HepG2 (cell line): ENCODE data around the gene FAM53B. TPM values are rescaled to one million over a fixed set of nuclear protein-coding genes. Genes with fewer than 3 reads are reported as not detected.

Experiments
- ATAC-seq: fragments of 200-7000 bp; cut with Tn5 transposase; 3 replicates; pipeline ENCODE4 v1.9.1; 2020; ENCODE audit warnings: mild to moderate bottlenecking, moderate library complexity
- BruUV-seq: library from RNA; stranded (reverse); fragments of 400-500 nt; replicated peaks from 2 replicates; lab custom pipeline; 2021; lab: Mats Ljungman, UMichigan
- CTCF ChIA-PET: fragments of 300-600 bp; formaldehyde crosslinking; extraction: SDS; loops from one replicate; lab custom pipeline; 2021; ENCODE audit warnings: low total read pairs, inconsistent platforms, low intra/inter-chr PET ratio; lab: Yijun Ruan, JAX
- POLR2A ChIA-PET: fragments of 350-600 bp; sonication (Branson Sonifier 250); formaldehyde crosslinking; loops from one replicate; lab custom pipeline; 2020; ENCODE audit warnings: antibody characterized with exemption, inconsistent platforms; lab: Yijun Ruan, JAX
- DNase-seq: peaks from one replicate; pipeline ENCODE4 v3.0.0-alpha.2; 2015; ENCODE audit warnings: low spot score
- FAIRE-seq: peaks from 3 replicates; lab custom pipeline; 2011; peaks lifted over from hg19 to GRCh38; lab: Jason Lieb, UNC
- H2AFZ ChIP-seq: one replicate; pipeline ENCODE4 v1.6.1; 2011; ENCODE audit warnings: low read length, inconsistent platforms
- H3K27ac ChIP-seq: fragments of 300-600 bp; 3 replicates; pipeline ENCODE4 v1.8.0; 2011; ENCODE audit warnings: mixed run types, mild to moderate bottlenecking, mixed read lengths, low read length, inconsistent platforms; ENCODE audit not compliant: insufficient read depth; ENCODE audit errors: extremely low read length
- H3K27me3 ChIP-seq, 2 experiments: fragments of 200-600 bp in 1 of 2; 2 replicates in 1 of 2; 3 replicates in 1 of 2; pipeline versions ENCODE4 v1.6.0 to v1.8.0; 2011; ENCODE audit warnings: low read length in 2 of 2, mild to moderate bottlenecking in 2 of 2, moderate library complexity in 2 of 2, inconsistent platforms in 1 of 2; ENCODE audit not compliant: insufficient read depth in 2 of 2, control insufficient read depth in 1 of 2
- H3K36me3 ChIP-seq, 2 experiments: fragments of 200-600 bp in 1 of 2; replicated peaks in 1 of 2; 2 replicates in 1 of 2; 3 replicates in 1 of 2; pipeline versions ENCODE4 v1.5.1 to v1.8.0; 2011; ENCODE audit warnings: low read length in 2 of 2, inconsistent platforms in 1 of 2; ENCODE audit not compliant: insufficient read depth in 2 of 2, control insufficient read depth in 1 of 2
- H3K4me1 ChIP-seq: 2 replicates; pipeline ENCODE4 v1.5.1; 2012; ENCODE audit warnings: low read length, inconsistent platforms; ENCODE audit not compliant: insufficient read depth
- H3K4me2 ChIP-seq: 2 replicates; pipeline ENCODE4 v1.6.0; 2011; ENCODE audit warnings: low read depth, low read length, inconsistent platforms
- H3K4me3 ChIP-seq, 3 experiments: fragments of 200-600 bp in 1 of 3; sonication (generic), shearing (Covaris generic) in 1 of 3; replicated peaks in 1 of 3; 2 replicates each; pipeline ENCODE4 v1.5.1; 2011 to 2016; ENCODE audit warnings: low read length in 3 of 3, inconsistent platforms in 2 of 3, low read depth in 2 of 3, mild to moderate bottlenecking in 2 of 3, control low read depth in 1 of 3, mixed read lengths in 1 of 3; ENCODE audit not compliant: insufficient read depth in 1 of 3
- H3K79me2 ChIP-seq: one replicate; pipeline ENCODE4 v1.6.1; 2011; ENCODE audit warnings: low read length, inconsistent platforms; ENCODE audit not compliant: insufficient read depth
- H3K9ac ChIP-seq: 2 replicates; pipeline ENCODE4 v1.6.0; 2011; ENCODE audit warnings: mild to moderate bottlenecking, low read depth, low read length, inconsistent platforms; ENCODE audit not compliant: insufficient read depth
- H3K9me3 ChIP-seq: 2 replicates; pipeline ENCODE4 v1.5.1; 2012; ENCODE audit warnings: mild to moderate bottlenecking, low read length
- H4K20me1 ChIP-seq: 2 replicates; pipeline ENCODE4 v1.6.0; 2011; ENCODE audit warnings: inconsistent platforms, mild to moderate bottlenecking, low read length, moderate library complexity; ENCODE audit not compliant: insufficient read depth
- BRF2 ChIP-seq: sonication (generic); formaldehyde crosslinking; IDR thresholded peaks from 2 replicates; pipeline ENCODE4 v1.8.1; 2022; ENCODE audit warnings: mild to moderate bottlenecking, missing genetic modification reagents
- CREM ChIP-seq, 2 experiments: sonication (generic) in 1 of 2; formaldehyde crosslinking in 1 of 2; IDR thresholded peaks; 2 replicates each; pipeline versions ENCODE4 v1.4.0 to v1.6.1; 2016 to 2020; ENCODE audit warnings: antibody characterized with exemption in 1 of 2, mild to moderate bottlenecking in 1 of 2, missing genetic modification reagents in 1 of 2
- HINFP ChIP-seq: sonication (generic); formaldehyde crosslinking; IDR thresholded peaks from 2 replicates; pipeline ENCODE4 v1.4.0; 2020; ENCODE audit warnings: low read depth, mild to moderate bottlenecking, missing genetic modification reagents
- IKZF5 ChIP-seq: IDR thresholded peaks from 2 replicates; pipeline ENCODE4 v1.6.1; 2018; ENCODE audit warnings: missing genetic modification reagents, mild to moderate bottlenecking, missing compliant biosample characterization
- MLX ChIP-seq: IDR thresholded peaks from 2 replicates; pipeline ENCODE4 v1.6.1; 2016
- MTF2 ChIP-seq: sonication (generic); formaldehyde crosslinking; IDR thresholded peaks from 2 replicates; pipeline ENCODE4 v1.5.0; 2020; ENCODE audit warnings: missing genetic modification reagents, borderline replicate concordance
- NFATC3 ChIP-seq: sonication (generic); formaldehyde crosslinking; IDR thresholded peaks from 2 replicates; pipeline ENCODE4 v1.5.1; 2020; ENCODE audit warnings: mild to moderate bottlenecking, missing genetic modification reagents
- RORA ChIP-seq: sonication (generic); formaldehyde crosslinking; IDR thresholded peaks from 2 replicates; pipeline ENCODE4 v1.5.0; 2020; ENCODE audit warnings: mild to moderate bottlenecking, missing genetic modification reagents, moderate library complexity
- ZSCAN31 ChIP-seq: sonication (generic); formaldehyde crosslinking; IDR thresholded peaks from 2 replicates; pipeline ENCODE4 v1.5.0; 2020; ENCODE audit warnings: low read depth, mild to moderate bottlenecking, missing genetic modification reagents
- WGBS: methylation state at CpG from one replicate; pipeline ENCODE4 v1.1.6; 2017; ENCODE audit warnings: low lambda C conversion rate; 5-methylcytosine and 5-hydroxymethylcytosine counted together
- in situ Hi-C: cut with HindIII; loops from 2 replicates; pipeline ENCODE4 v1.10.0; 2017; ENCODE audit warnings: low pct_unique_long_range_greater_than_20kb; ENCODE audit not compliant: extremely low pct_ligation_motif_present
- intact Hi-C: fragments of 100-400 bp; cut with micrococcal nuclease; formaldehyde crosslinking; loops from one replicate; pipeline ENCODE4 v1.10.0; 2022; ENCODE audit not compliant: unreplicated experiment
- polyA plus RNA-seq, 8 experiments: library from polyadenylated mRNA; depleted of rRNA in 3 of 8; stranded (reverse) in 7 of 8; unstranded in 1 of 8; fragments of >200 nt; fragmentation: Illumina TruSeq in 4 of 8; extraction: Trizol in 4 of 8; gene quantifications; 2 replicates each; pipeline versions ENCODE4 v1.2.1 to v1.2.3, GENCODE V29; 2011 to 2016; ENCODE audit warnings: low read depth in 4 of 8, missing spikeins in 1 of 8, mixed read lengths in 1 of 8; ENCODE audit not compliant: insufficient read depth in 1 of 8
- total RNA-seq, 5 experiments: library from RNA; depleted of rRNA; stranded (reverse); fragments of >200 nt; fragmentation: Illumina TruSeq; extraction: Trizol; gene quantifications; 2 replicates each; pipeline ENCODE4 v1.2.3, GENCODE V29; 2016; ENCODE audit warnings: low read depth in 1 of 5

Gene FAM53B
- total and polyA plus RNA-seq, 2 of the 13 experiments (the other 11 are each of a cell fraction or from before 2014, with no cell fraction given), result 6.4 to 19.3 TPM

GRCh38 chr10:124754227-124754626 is 10.0 kb upstream of the FAM53B start:
- in situ Hi-C loops (no loop called here), intact Hi-C loops (no loop called here)
- Histone ChIP-seq H4K20me1 (no peaks in the 10 kb centered on the region), H2AFZ (no peak overlapping the region), H3K9ac (no peak overlapping the region), H3K27me3 (no peaks in the 10 kb centered on the region), H3K4me2 (no peak overlapping the region), H3K9me3 (no peaks in the 10 kb centered on the region), H3K79me2 (no peaks in the 10 kb centered on the region), H3K4me1 (no peaks in the 10 kb centered on the region), H3K4me3 (no peak overlapping the region), H3K36me3 (peaks cover 0 to 14% of the 10 kb centered on the region in 2 experiments; a peak in 3 of 5 replicates), H3K27ac (no peak overlapping the region)
- DNase-seq (no peak), FAIRE-seq (no peak), ATAC-seq (no peak)
- ChIA-PET POLR2A (no interaction called here), CTCF (no interaction called here)
- BruUV-seq, result no TSS peak
- no peak for TF ChIP-seq MLX (CRISPR knock-in tag)
- TF ChIP-seq MTF2 (CRISPR knock-in tag), result no peak
- no peak for TF ChIP-seq BRF2
- no peak for TF ChIP-seq HINFP (CRISPR knock-in tag)
- no peak for TF ChIP-seq IKZF5 (CRISPR knock-in tag)
- no peak for TF ChIP-seq ZSCAN31 (CRISPR knock-in tag)
- no peak for TF ChIP-seq CREM (IDR thresholded peaks at IDR 0.05)
- TF ChIP-seq CREM (CRISPR knock-in tag; IDR thresholded peaks at IDR 0.05), result no peak
- TF ChIP-seq NFATC3, result no peak
- no peak for TF ChIP-seq RORA (CRISPR knock-in tag)
- 83% methylated on average over 5 of the region's 5 CpGs for WGBS
